ENCODE measurements around the gene NAV2.

Gene NAV2

DNA sequence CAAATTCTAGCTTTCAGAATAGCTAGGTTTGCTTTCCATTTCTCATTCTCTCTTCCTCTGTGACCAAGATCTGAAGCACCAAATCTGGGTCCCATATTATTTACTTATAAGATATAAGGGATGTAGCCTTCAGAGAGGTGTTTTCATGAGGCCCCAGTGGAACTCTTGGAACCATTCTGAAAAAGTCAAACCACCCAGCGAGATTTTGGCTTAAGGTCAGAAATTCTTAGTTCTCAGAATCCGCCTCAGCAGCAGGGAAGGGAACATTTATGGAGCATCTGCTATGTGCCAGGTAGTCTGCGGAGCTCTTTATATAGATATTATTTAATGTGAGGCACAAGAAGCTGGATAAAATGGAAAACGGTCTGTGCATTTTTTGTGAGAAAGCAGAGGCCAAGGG, 6.3 kb downstream of the NAV2 start:
- DNase-seq, result no peak

GRCh38 chr11:19719960-19720359, 7.3 kb downstream of the NAV2 start:
- DNase-seq, result no peak

DNA sequence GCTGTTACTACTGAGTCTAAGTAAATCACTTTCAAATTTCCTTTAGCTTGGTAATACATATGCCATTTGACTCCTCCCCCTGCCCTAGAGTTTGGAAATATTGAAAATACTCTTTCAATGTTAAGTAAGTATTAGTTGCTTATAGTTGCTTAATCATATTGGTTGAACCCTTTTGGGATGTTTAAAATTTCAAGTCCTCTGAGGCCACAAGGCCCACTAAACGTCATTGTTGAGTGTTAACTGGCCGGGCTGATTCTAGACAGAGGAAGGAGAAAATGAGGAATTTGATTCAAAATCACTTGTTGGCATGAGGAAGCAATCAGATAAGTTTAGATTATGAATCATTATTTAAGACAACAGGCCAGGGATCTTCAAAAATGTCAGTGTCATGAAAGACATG, 8.5 kb downstream of the NAV2 start:
- no peak for DNase-seq

- no peak for DNase-seq
These were observed 10.1 kb downstream of the NAV2 start for GRCh38 chr11:19722702-19723101.

- peak; percentile 15 for DNase-seq
These were observed 11.1 kb downstream of the NAV2 start for GRCh38 chr11:19723572-19724342.

GRCh38 chr11:19724765-19725164, 12.1 kb downstream of the NAV2 start:
- no peak for DNase-seq

DNA sequence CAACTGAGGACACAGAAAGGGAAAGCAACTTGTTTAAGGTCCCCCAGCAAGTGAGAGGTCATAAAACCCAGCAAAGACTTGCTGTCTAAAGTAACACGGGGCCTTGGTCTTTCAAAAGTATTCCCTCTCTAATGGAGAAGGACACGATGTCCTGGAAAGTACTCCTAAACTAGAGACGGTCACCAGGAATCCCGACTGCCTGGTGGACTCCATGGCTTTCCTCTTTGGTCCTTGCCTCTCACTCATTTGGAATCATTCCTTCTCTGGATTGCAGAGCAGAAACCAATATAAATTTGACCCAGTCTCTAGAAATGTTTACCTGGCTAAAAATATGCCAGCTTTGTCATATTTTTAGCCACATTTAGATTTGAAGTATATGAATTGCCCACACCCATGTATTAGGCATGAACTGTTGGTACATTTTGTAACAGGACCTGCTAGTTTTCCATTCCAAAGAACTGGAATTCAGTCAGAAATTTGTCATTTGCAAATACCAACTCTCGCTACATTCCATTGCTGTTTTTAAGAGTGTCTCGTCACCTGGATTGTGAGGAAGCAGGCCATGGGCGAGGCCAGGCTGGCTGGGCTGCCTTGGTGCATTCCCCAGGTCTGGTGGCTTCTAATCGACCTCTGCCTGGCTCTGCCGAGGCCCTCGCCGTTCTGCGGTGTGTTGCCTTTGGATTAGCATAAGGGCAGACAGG, 12.9 kb downstream of the NAV2 start:
- DNase-seq, result no peak

GRCh38 chr11:19727246-19727645, 14.6 kb downstream of the NAV2 start:
- DNase-seq, result no peak

DNA sequence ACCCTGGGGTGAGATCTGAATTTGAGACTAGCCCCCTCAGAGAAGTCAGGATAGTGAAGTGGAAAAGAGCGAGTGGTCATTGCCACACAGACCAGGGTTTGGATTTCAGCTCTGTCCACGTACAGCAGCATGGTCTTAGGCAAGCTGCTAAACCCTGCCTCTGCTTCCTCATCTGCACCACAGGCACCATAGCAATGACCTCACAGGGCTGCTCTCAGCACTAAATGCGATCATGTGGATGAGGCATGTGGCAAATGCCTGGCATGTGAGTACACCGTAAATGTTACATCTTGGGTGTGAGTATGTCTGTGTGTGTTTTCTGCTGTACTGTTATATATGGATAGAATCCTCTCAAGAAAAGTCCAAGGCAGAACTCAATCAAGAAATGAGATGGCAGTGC, 15.8 kb downstream of the NAV2 start:
- no peak for DNase-seq

- no peak for DNase-seq
These were observed 16.5 kb downstream of the NAV2 start for GRCh38 chr11:19729141-19729540.

GRCh38 chr11:19730373-19730772, 17.7 kb downstream of the NAV2 start:
- no peak for DNase-seq

DNA sequence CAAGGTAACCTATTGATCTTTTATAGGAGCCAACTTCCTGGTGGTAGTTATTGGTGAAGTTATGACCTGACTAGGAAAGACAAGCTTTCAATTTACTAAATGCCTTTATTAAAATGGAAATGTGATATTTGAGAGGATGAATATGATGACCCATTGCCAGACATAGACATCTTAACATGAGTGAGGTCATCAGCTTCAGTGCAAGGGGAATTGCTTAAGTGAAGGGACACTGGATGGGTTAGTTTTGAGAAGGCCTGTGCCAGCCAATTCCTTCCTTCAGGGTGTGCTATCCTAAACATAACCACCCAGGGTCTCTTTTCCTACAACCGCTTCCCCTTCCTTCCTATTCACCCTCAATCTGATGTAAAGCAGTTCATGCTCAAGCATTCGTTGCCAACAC, 21.5 kb downstream of the NAV2 start:
- no peak for DNase-seq

DNA sequence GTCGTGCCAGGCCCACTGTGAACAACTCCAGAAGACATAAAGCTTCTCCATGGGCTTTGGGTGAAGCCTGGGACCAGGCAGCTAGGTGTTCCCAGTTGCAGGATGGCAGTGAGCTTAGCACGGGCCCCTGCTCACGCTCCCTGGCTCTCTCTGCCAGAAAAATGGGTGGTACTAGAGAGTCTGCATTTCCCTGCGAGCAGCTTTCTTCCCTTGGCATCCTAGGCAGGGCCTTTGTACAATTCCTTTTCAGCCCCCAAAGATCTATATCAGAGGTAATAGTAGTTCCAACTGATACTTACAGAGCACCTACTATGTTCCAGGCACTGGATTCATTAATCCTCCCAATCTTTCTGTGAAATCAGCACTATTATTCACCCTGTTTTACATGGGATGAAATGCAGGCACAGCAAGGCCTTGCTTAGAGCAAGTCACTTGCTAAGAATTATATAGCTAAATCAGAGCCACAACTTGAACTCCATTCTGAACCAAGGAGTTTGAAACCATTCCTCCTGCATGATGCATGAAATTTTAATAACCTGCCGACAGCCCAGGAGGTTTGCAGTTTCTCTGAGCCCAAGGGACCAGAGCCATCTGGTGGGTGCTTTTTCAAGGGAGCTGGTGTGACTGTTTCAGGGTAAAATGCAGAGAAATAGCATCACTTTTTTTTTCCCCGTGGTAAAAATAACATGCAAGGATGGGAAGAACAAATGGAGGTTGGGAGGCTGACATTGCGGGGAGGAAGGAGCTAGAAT, 22.7 kb downstream of the NAV2 start:
- DNase-seq, result no peak

GRCh38 chr11:19735909-19736498, 23.4 kb downstream of the NAV2 start:
- DNase-seq, result no peak

GRCh38 chr11:19736831-19737230, 24.2 kb downstream of the NAV2 start:
- DNase-seq, result no peak

GRCh38 chr11:19737575-19737974, 24.9 kb downstream of the NAV2 start:
- no peak for DNase-seq

DNA sequence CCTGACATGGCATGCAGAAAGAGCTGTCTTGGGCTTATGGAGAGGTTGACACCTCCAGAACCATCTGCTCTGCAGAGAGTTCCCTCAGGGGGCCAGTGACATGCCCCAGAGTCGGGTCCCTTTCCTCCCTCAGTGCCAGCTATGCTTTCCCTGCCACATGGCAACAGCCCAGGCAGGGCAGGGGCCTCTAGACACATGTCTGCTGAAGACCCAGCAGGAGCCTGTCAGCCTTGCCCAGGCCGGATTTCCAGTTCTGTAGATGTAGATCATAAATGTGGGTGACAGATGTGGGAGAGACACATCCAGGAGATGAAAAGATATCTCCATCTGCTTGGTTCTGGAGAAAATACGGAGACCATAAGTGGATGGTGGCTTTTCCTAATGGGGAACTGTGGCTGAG, 25.5 kb downstream of the NAV2 start:
- DNase-seq, result no peak

DNA sequence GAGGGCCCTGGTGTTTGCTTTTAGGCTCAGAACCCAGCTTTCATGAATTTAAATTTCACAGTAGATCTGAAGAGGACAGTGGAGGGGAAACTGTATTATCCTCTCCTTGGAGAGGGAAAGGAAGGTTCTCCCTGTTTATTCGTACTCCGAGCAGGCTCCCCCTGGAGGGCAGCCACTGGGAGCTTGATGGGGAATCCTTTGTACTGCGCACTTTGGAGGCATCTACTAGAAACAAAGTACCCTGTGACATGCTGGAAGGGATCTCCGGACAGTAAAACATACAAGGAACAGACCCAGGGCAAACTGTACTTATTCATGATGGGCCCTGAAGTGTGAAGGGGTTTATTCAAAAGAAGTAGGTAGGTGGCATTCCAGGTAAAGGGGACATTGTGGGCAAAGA, 27.2 kb downstream of the NAV2 start:
- DNase-seq, result no peak

- DNase-seq, result no peak
These were observed 27.9 kb downstream of the NAV2 start for GRCh38 chr11:19740586-19740985.

GRCh38 chr11:19742588-19743292, 30.1 kb downstream of the NAV2 start:
- DNase-seq, result peak; percentile 53

- no peak for DNase-seq
These were observed 31.0 kb downstream of the NAV2 start for GRCh38 chr11:19743622-19744021.

DNA sequence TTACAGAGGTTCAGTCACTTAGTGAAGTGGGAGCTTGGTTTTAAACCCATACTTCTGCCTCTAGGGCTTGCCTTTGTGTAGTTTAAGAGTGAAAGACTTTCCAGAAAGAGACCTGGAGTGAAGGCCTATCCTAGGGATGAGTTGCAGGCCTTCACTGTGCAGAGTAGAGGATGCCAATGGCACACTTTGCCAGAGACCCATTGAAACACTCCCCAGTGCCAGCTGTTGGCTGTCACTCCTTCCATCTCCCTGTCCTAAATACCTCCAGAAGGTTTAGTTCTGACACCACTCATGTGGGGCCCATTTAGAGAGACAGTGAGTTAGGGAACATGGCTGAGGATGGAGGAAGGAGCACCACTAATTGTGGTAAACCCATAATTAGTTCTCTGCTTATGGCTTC, 31.5 kb downstream of the NAV2 start:
- no peak for DNase-seq

GRCh38 chr11:19746086-19746485, 33.4 kb downstream of the NAV2 start:
- no peak for DNase-seq
